Neural cell (in vitro differentiated cells): ENCODE data around the gene ACVRL1. TPM values are rescaled to one million over a fixed set of nuclear protein-coding genes. Genes with fewer than 3 reads are reported as not detected.

Source experiments
- H2AFZ ChIP-seq: fragments of 200-600, 300-800 bp; sonication (generic), shearing (Covaris generic); 2 replicates; pipeline ENCODE4 v1.6.0; 2014; ENCODE audit warnings: low read depth, mild to moderate bottlenecking, antibody characterized with exemption, low read length, moderate library complexity
- H3F3A ChIP-seq: fragments of 200-600 bp; shearing (Covaris generic); 2 replicates; pipeline ENCODE4 v1.6.1; 2016; ENCODE audit warnings: mild to moderate bottlenecking, moderate library complexity, mixed read lengths, antibody characterized with exemption, low read length; ENCODE audit not compliant: insufficient read depth, poor library complexity, severe bottlenecking
- H3K27ac ChIP-seq: fragments of 200-600, 300-800 bp; sonication (generic), shearing (Covaris generic); 2 replicates; pipeline ENCODE4 v1.5.1; 2014; ENCODE audit warnings: mild to moderate bottlenecking, low read length, moderate library complexity
- H3K27me3 ChIP-seq: fragments of 300-800, 200-600 bp; sonication (generic), shearing (Covaris generic); 2 replicates; pipeline ENCODE4 v1.6.0; 2014; ENCODE audit warnings: mild to moderate bottlenecking, low read depth, low read length, moderate library complexity; ENCODE audit not compliant: insufficient read depth
- H3K36me3 ChIP-seq: fragments of 300-800, 200-600 bp; sonication (generic), shearing (Covaris generic); 2 replicates; pipeline ENCODE4 v1.5.1; 2014; ENCODE audit warnings: mild to moderate bottlenecking, antibody characterized with exemption, low read length, moderate library complexity; ENCODE audit not compliant: insufficient read depth
- H3K4me2 ChIP-seq: fragments of 300-800, 200-600 bp; sonication (generic), shearing (Covaris generic); 2 replicates; pipeline ENCODE4 v1.6.0; 2014; ENCODE audit warnings: mild to moderate bottlenecking, low read length
- H3K4me3 ChIP-seq: fragments of 300-800, 200-600 bp; sonication (generic), shearing (Covaris generic); 2 replicates; pipeline ENCODE4 v1.5.1; 2014; ENCODE audit warnings: mild to moderate bottlenecking, low read length, moderate library complexity
- H3K79me2 ChIP-seq: fragments of 200-600 bp; shearing (Covaris generic); replicated peaks from 2 replicates; pipeline ENCODE4 v1.6.0; 2014; ENCODE audit warnings: mild to moderate bottlenecking, low read length, moderate library complexity; ENCODE audit not compliant: insufficient read depth
- H3K9ac ChIP-seq: fragments of 300-800, 200-600 bp; sonication (generic), shearing (Covaris generic); 2 replicates; pipeline ENCODE4 v1.6.1; 2016; ENCODE audit warnings: mild to moderate bottlenecking, low read length, mixed read lengths
- H3K9me2 ChIP-seq: fragments of 200-600 bp; shearing (Covaris generic); 2 replicates; pipeline ENCODE4 v1.6.1; 2016; ENCODE audit warnings: mild to moderate bottlenecking, low read length, mixed read lengths; ENCODE audit not compliant: insufficient read depth
- H3K9me3 ChIP-seq: fragments of 200-600, 300-800 bp; sonication (generic), shearing (Covaris generic); 2 replicates; pipeline ENCODE4 v1.6.1; 2016; ENCODE audit warnings: mild to moderate bottlenecking, mixed run types, low read length, moderate library complexity, mixed read lengths
- H4K20me1 ChIP-seq: fragments of 200-600 bp; shearing (Covaris generic); 2 replicates; pipeline ENCODE4 v1.6.1; 2016; ENCODE audit warnings: mild to moderate bottlenecking, mixed run types; ENCODE audit not compliant: insufficient read depth
- CTCF ChIP-seq: fragments of 450-650 bp; IDR thresholded peaks from 2 replicates; pipeline ENCODE4 v1.5.1; 2014; ENCODE audit warnings: antibody characterized with exemption, mild to moderate bottlenecking, moderate library complexity; ENCODE audit not compliant: poor library complexity, severe bottlenecking
- EP300 ChIP-seq: fragments of 450-650 bp; conservative IDR thresholded peaks from 2 replicates; pipeline ENCODE4 v1.6.1; 2014; ENCODE audit warnings: antibody characterized with exemption, mild to moderate bottlenecking, moderate library complexity; ENCODE audit not compliant: poor library complexity, severe bottlenecking
- EZH2 ChIP-seq: fragments of 200-600, 300-800 bp; shearing (Covaris generic), sonication (generic); IDR thresholded peaks from 2 replicates; pipeline ENCODE4 v1.6.1; 2014; ENCODE audit warnings: antibody characterized with exemption, low read length, borderline replicate concordance, mild to moderate bottlenecking; ENCODE audit not compliant: insufficient read depth, poor library complexity, severe bottlenecking
- MXI1 ChIP-seq: fragments of 450-650 bp; conservative IDR thresholded peaks from 2 replicates; pipeline ENCODE4 v1.6.1; 2014; ENCODE audit warnings: antibody characterized with exemption, mild to moderate bottlenecking; ENCODE audit not compliant: poor library complexity, severe bottlenecking
- POLR2AphosphoS5 ChIP-seq: IDR thresholded peaks from 2 replicates; pipeline ENCODE4 v1.6.1; 2012
- RAD21 ChIP-seq: fragments of 450-650 bp; conservative IDR thresholded peaks from 2 replicates; pipeline ENCODE4 v1.6.1; 2014; ENCODE audit warnings: antibody characterized with exemption, mild to moderate bottlenecking, moderate library complexity
- REST ChIP-seq: IDR thresholded peaks from 2 replicates; pipeline ENCODE4 v1.6.1; 2012; ENCODE audit warnings: borderline replicate concordance
- SMC3 ChIP-seq: fragments of 450-650 bp; conservative IDR thresholded peaks from 2 replicates; pipeline ENCODE4 v1.6.1; 2014; ENCODE audit warnings: antibody characterized with exemption, mild to moderate bottlenecking, moderate library complexity; ENCODE audit not compliant: poor library complexity
- TAF1 ChIP-seq: IDR thresholded peaks from 2 replicates; pipeline ENCODE4 v1.6.1; 2012; ENCODE audit warnings: low read depth
- polyA plus RNA-seq: library from polyadenylated mRNA; depleted of rRNA; stranded (reverse); fragments of >200 nt; gene quantifications from 2 replicates; pipeline ENCODE4 v1.2.3, GENCODE V29; 2014

The ACVRL1 gene
- polyA plus RNA-seq, 1 donor from 2014 or later: not detected

- Histone ChIP-seq H3K9ac (no peak overlapping the region), H3K27ac (no peak overlapping the region), H4K20me1 (no peaks in the 10 kb centered on the region), H3K4me2 (no peak overlapping the region), H3K9me3 (no peaks in the 10 kb centered on the region), H3K9me2 (no peaks in the 10 kb centered on the region), H3K36me3 (no peaks in the 10 kb centered on the region), H3K4me3 (no peak overlapping the region), H3K27me3 (no peaks in the 10 kb centered on the region), H2AFZ (no peak overlapping the region), H3K79me2 (no peaks in the 10 kb centered on the region), H3F3A (no peaks in the 10 kb centered on the region)
- TF ChIP-seq EP300 (no peak), TAF1 (no peak), RAD21 (no peak), CTCF (no peak), POLR2AphosphoS5 (no peak)
Measured at GRCh38 chr12:51890133-51890464, 17.2 kb upstream of the ACVRL1 start.

GRCh38 chr12:51890511-51891171 is 16.7 kb upstream of the ACVRL1 start:
- no peak overlapping the region for H3K27ac ChIP-seq
- no peak overlapping the region for H3K4me3 ChIP-seq
- H3K36me3 ChIP-seq: no peaks in the 10 kb centered on the region
- H2AFZ ChIP-seq: no peak overlapping the region
- no peaks in the 10 kb centered on the region for H3K27me3 ChIP-seq
- H3K79me2 ChIP-seq: no peaks in the 10 kb centered on the region
- no peak for TF ChIP-seq TAF1
- no peak for TF ChIP-seq EP300
- TF ChIP-seq POLR2AphosphoS5: no peak
- no peak for TF ChIP-seq CTCF
- TF ChIP-seq EZH2: no peak
- no peak for TF ChIP-seq RAD21
- TF ChIP-seq SMC3: no peak
- no peak for TF ChIP-seq REST
- no peak for TF ChIP-seq MXI1
- no peak overlapping the region for H3K9ac ChIP-seq
- no peak overlapping the region for H3K4me2 ChIP-seq
- H3F3A ChIP-seq: no peaks in the 10 kb centered on the region
- H3K9me3 ChIP-seq: no peaks in the 10 kb centered on the region
- no peaks in the 10 kb centered on the region for H4K20me1 ChIP-seq
- H3K9me2 ChIP-seq: no peaks in the 10 kb centered on the region
